SJCRH30 (cell line): ENCODE data around the gene PLAA. TPM values are rescaled to one million over a fixed set of nuclear protein-coding genes. Genes with fewer than 3 reads are reported as not detected.

Experiments used
- DNase-seq, 2 experiments: peaks; one replicate each; pipeline ENCODE4 v3.0.0-alpha.2; 2015 to 2020
- H3K27ac ChIP-seq: fragments of 250-450 bp; sonication (Bioruptor Pico); 2 replicates; pipeline ENCODE4 v1.5.1; 2020; ENCODE audit warnings: mild to moderate bottlenecking, moderate library complexity
- H3K27me3 ChIP-seq: fragments of 250-450 bp; sonication (Bioruptor Pico); 2 replicates; pipeline ENCODE4 v1.5.1; 2020; ENCODE audit warnings: mild to moderate bottlenecking, moderate library complexity
- H3K36me3 ChIP-seq: fragments of 250-450 bp; sonication (Bioruptor Pico); 2 replicates; pipeline ENCODE4 v1.5.1; 2020; ENCODE audit warnings: mild to moderate bottlenecking, moderate library complexity
- H3K4me1 ChIP-seq: fragments of 250-450 bp; sonication (Bioruptor Pico); 2 replicates; pipeline ENCODE4 v1.5.1; 2020; ENCODE audit warnings: mild to moderate bottlenecking, moderate library complexity
- H3K4me3 ChIP-seq: fragments of 250-450 bp; sonication (Bioruptor Pico); 2 replicates; pipeline ENCODE4 v1.5.1; 2020; ENCODE audit warnings: mild to moderate bottlenecking, moderate library complexity
- H3K9me3 ChIP-seq: fragments of 250-450 bp; sonication (Bioruptor Pico); replicated peaks from 2 replicates; pipeline ENCODE4 v1.5.1; 2020; ENCODE audit warnings: mild to moderate bottlenecking, moderate library complexity
- total RNA-seq: library from RNA; depleted of rRNA; stranded (reverse); fragments of >200 nt; shearing (Covaris generic); gene quantifications from 2 replicates; pipeline ENCODE4 v1.2.3, GENCODE V29; 2014

Gene PLAA
- total RNA-seq, 1 experiment from 2014 or later = 32.3 TPM

DNA sequence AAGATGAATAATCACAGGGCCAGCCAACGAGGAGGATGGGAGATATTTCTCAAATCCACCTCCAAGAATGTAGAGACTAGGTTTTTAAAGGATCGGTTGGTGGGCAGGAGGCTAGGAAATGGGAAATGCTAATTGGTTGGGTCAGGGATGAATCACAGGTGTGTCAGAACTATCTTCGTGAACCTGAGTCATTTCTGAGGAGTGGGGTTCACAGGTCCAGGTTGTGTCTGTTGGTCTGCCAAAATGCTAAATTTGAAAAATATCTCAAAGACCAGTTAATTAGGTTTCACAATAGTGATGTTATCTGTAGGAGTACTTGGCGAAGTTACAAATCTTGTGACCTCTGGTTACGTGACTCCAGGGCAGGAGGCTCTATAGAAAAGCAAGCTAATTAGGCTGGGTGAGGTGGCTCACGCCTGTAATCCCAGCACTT is 2.6 kb upstream of the PLAA start:
- H3K27ac ChIP-seq = no peak overlapping the region
- H3K4me3 ChIP-seq = no peak overlapping the region
- H3K9me3 ChIP-seq = no peaks in the 10 kb centered on the region
- no peaks in the 10 kb centered on the region for H3K36me3 ChIP-seq
- DNase-seq = no peak
- H3K4me1 ChIP-seq = no peaks in the 10 kb centered on the region
- no peaks in the 10 kb centered on the region for H3K27me3 ChIP-seq

- Histone ChIP-seq H3K4me3 (peak overlapping the region; percentile 90), H3K36me3 (peaks cover 2% of the 10 kb centered on the region; the same call in 1 of the 2 replicates), H3K9me3 (no peaks in the 10 kb centered on the region), H3K4me1 (no peaks in the 10 kb centered on the region), H3K27ac (peak overlapping the region; percentile 95), H3K27me3 (no peaks in the 10 kb centered on the region)
- peak in 1 of 2 experiments; percentile 16 for DNase-seq
Measured at GRCh38 chr9:26947736-26948135, 694 bp upstream of the PLAA start.

- peak in 1 of 2 experiments; percentile 2 for DNase-seq
- H3K4me3 ChIP-seq = peak overlapping the region; percentile 90
- no peaks in the 10 kb centered on the region for H3K4me1 ChIP-seq
- peaks cover 4% of the 10 kb centered on the region; the same call in 1 of the 2 replicates for H3K36me3 ChIP-seq
- no peaks in the 10 kb centered on the region for H3K27me3 ChIP-seq
- no peak overlapping the region for H3K27ac ChIP-seq
- no peaks in the 10 kb centered on the region for H3K9me3 ChIP-seq
Measured at GRCh38 chr9:26945591-26945990, 1.5 kb downstream of the PLAA start.

DNA sequence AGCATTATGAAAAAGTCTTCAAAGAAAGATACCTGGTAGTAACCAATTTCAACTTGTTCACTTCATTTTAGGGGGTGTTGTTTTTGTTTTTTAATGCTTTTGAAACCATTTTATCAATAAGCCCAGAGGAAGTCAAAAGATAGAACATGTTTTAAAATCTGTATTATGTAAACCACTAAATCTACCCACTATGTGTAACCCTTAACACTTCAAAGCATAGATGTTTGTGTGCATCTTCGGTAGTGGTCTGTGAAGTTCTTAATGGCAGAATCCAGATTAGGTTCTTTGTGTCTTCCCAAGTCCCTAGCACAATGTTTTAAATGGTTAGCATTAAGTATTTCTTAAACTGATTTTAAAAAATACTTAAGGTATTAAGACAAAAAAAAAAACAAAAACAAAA is 6.3 kb downstream of the PLAA start:
- Histone ChIP-seq H3K9me3 (no peaks in the 10 kb centered on the region), H3K27me3 (no peaks in the 10 kb centered on the region), H3K4me3 (no peak overlapping the region), H3K27ac (no peak overlapping the region), H3K36me3 (peaks cover 5% of the 10 kb centered on the region; the same call in 1 of the 2 replicates), H3K4me1 (no peaks in the 10 kb centered on the region)
- no peak for DNase-seq

- H3K27ac ChIP-seq = no peak overlapping the region
- no peaks in the 10 kb centered on the region for H3K4me1 ChIP-seq
- H3K4me3 ChIP-seq = no peak overlapping the region
- no peaks in the 10 kb centered on the region for H3K27me3 ChIP-seq
- DNase-seq = no peak
- no peaks in the 10 kb centered on the region for H3K9me3 ChIP-seq
- H3K36me3 ChIP-seq = peaks cover 5% of the 10 kb centered on the region; the same call in 1 of the 2 replicates
Measured at GRCh38 chr9:26939955-26940711, 6.9 kb downstream of the PLAA start.

- H3K27ac ChIP-seq = no peak overlapping the region
Measured at GRCh38 chr9:26937816-26938371, 9.1 kb downstream of the PLAA start.

GRCh38 chr9:26935847-26936246 is 11.2 kb downstream of the PLAA start:
- no peaks in the 10 kb centered on the region for H3K9me3 ChIP-seq
- no peak overlapping the region for H3K27ac ChIP-seq
- DNase-seq = no peak
- H3K27me3 ChIP-seq = no peaks in the 10 kb centered on the region
- 0 out of 2 replicates have a peak, but pooled peaks cover 7% of the 10 kb centered on the region for H3K36me3 ChIP-seq
- no peaks in the 10 kb centered on the region for H3K4me1 ChIP-seq
- H3K4me3 ChIP-seq = no peak overlapping the region

More at GRCh38 chr9:26937816-26938371, 9.1 kb downstream of the PLAA start:
- Histone ChIP-seq H3K36me3 (0 out of 2 replicates have a peak, but pooled peaks cover 4% of the 10 kb centered on the region), H3K9me3 (no peaks in the 10 kb centered on the region), H3K27me3 (no peaks in the 10 kb centered on the region), H3K4me1 (no peaks in the 10 kb centered on the region), H3K4me3 (no peak overlapping the region)
- DNase-seq = no peak

DNA sequence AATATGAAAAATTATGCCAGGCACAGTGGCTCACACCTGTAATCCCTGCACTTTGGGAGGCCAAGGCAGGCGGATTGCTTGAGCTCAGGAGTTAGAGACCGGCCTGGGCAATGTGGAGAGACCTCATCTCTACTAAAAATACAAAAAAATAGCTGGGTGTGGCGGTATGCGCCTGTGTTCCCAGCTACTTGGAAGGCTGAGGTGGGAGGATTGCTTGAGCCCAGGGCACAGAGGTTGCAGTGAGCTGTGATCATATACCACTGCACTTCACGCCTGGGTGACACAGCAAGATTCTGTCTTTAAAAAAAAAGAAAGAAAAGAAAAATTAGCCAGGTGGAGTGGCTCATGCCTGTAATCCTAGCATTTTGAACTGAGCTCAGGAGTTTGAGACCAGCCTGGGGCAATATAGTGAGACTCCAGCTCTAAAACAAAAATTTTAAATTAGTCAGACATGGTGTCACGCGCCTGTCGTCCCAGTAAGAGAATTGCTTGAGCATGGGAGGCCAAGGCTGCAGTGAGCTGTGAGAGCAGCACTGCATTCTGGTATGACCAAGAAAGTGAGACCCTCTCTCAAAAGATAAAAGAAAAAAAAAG is 18.0 kb downstream of the PLAA start:
- Histone ChIP-seq H3K27ac (no peak overlapping the region), H3K4me3 (no peak overlapping the region), H3K4me1 (no peaks in the 10 kb centered on the region), H3K9me3 (no peaks in the 10 kb centered on the region), H3K36me3 (peaks cover 30% of the 10 kb centered on the region), H3K27me3 (no peaks in the 10 kb centered on the region)
- DNase-seq = no peak

DNA sequence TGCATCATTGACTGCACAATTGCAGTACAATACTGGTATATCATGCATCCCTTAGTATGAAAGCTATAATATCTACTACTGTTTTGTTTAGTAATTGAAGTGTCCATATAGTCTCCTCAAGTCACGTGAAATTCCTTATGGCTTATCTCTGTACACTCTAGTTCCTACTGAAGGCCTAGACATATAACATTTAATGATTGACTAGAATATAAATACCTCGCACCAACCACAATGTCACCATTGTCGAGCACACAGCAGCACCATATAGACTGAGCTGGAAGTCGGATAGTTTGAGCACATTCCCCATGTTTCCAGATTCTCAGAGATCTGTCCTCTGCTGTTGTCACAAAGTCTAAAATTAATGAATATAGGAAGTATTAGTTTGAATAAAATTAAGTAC is 21.4 kb downstream of the PLAA start:
- no peak overlapping the region for H3K4me3 ChIP-seq
- no peak for DNase-seq
- no peak overlapping the region for H3K27ac ChIP-seq
- no peaks in the 10 kb centered on the region for H3K9me3 ChIP-seq
- H3K36me3 ChIP-seq = peaks cover 47% of the 10 kb centered on the region
- H3K27me3 ChIP-seq = no peaks in the 10 kb centered on the region
- H3K4me1 ChIP-seq = no peaks in the 10 kb centered on the region

- Histone ChIP-seq H3K4me1 (no peaks in the 10 kb centered on the region), H3K9me3 (no peaks in the 10 kb centered on the region), H3K36me3 (peaks cover 58% of the 10 kb centered on the region), H3K27ac (no peak overlapping the region), H3K4me3 (no peak overlapping the region), H3K27me3 (no peaks in the 10 kb centered on the region)
- DNase-seq = no peak
Measured at GRCh38 chr9:26919698-26920097, 27.3 kb downstream of the PLAA start.

GRCh38 chr9:26913138-26913668 is 33.8 kb downstream of the PLAA start:
- DNase-seq = no peak
- Histone ChIP-seq H3K9me3 (no peaks in the 10 kb centered on the region), H3K27me3 (no peaks in the 10 kb centered on the region), H3K4me1 (no peaks in the 10 kb centered on the region), H3K27ac (no peak overlapping the region), H3K4me3 (no peak overlapping the region), H3K36me3 (peaks cover 51% of the 10 kb centered on the region)

- DNase-seq = no peak
- H3K4me1 ChIP-seq = no peaks in the 10 kb centered on the region
- no peak overlapping the region for H3K27ac ChIP-seq
- no peaks in the 10 kb centered on the region for H3K9me3 ChIP-seq
- peaks cover 24% of the 10 kb centered on the region for H3K36me3 ChIP-seq
- H3K4me3 ChIP-seq = no peak overlapping the region
- H3K27me3 ChIP-seq = no peaks in the 10 kb centered on the region
Measured at GRCh38 chr9:26904671-26905070, 42.4 kb downstream of the PLAA start.

GRCh38 chr9:26904070-26904469 is 43.0 kb downstream of the PLAA start:
- Histone ChIP-seq H3K4me3 (no peak overlapping the region), H3K36me3 (peaks cover 22% of the 10 kb centered on the region), H3K4me1 (no peaks in the 10 kb centered on the region), H3K27ac (no peak overlapping the region), H3K9me3 (no peaks in the 10 kb centered on the region), H3K27me3 (no peaks in the 10 kb centered on the region)
- no peak for DNase-seq

DNA sequence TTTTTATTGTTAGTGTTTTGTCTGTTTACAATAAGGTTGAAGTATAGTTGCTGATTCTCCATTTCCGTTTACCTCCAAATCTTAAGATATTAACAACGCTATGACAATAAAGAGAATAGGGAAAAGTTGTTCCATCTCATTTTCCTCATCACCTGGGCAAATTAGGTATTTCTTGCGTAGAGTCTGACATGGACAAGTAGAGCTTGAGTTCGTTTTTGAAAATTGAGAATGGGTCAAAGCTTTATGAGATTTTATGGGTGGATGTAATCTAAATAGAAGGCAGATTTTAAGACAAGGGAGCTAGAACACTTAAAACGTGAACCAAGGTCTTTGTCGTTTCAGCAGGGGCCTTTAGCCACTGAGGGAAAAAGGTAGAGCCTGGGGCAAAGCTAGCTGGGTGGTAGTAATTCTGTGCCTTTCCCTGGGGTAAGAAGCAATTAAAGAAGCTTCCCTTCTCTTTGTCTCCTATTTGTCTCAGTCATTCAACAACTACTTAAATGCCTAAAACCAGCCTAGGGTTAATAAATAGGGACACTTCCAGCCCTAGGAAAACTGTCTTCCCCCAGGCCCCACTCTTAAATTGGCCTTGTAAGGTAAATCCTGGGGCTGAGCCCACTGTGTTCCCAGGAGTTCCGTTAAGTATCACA is 53.9 kb downstream of the PLAA start:
- Histone ChIP-seq H3K36me3 (no peaks in the 10 kb centered on the region), H3K9me3 (no peaks in the 10 kb centered on the region), H3K4me3 (peak overlapping the region; percentile 91), H3K27me3 (no peaks in the 10 kb centered on the region), H3K4me1 (peaks cover 6% of the 10 kb centered on the region; the same call in 1 of the 2 replicates), H3K27ac (peak overlapping the region; percentile 95)
- no peak for DNase-seq
